CD4-positive, alpha-beta T cell treated with Interleukin-1 beta for 1 hour (primary cell): ENCODE data around the gene UBAP1L.
"Not testable (repeated sequence)": the region's sequence is repeated elsewhere in the genome, so short reads cannot be mapped to it uniquely, and the experiment has no call there.

Experiments
- DNase-seq, 2 donors: peaks; one replicate each; pipeline ENCODE4 v3.0.0-alpha.2; 2020 to 2022

The UBAP1L gene

GRCh38 chr15:65099336-65099735, 15.7 kb downstream of the UBAP1L start:
- no peak for DNase-seq

- DNase-seq: no peak
Observed at GRCh38 chr15:65097651-65098263, 17.2 kb downstream of the UBAP1L start.

DNA sequence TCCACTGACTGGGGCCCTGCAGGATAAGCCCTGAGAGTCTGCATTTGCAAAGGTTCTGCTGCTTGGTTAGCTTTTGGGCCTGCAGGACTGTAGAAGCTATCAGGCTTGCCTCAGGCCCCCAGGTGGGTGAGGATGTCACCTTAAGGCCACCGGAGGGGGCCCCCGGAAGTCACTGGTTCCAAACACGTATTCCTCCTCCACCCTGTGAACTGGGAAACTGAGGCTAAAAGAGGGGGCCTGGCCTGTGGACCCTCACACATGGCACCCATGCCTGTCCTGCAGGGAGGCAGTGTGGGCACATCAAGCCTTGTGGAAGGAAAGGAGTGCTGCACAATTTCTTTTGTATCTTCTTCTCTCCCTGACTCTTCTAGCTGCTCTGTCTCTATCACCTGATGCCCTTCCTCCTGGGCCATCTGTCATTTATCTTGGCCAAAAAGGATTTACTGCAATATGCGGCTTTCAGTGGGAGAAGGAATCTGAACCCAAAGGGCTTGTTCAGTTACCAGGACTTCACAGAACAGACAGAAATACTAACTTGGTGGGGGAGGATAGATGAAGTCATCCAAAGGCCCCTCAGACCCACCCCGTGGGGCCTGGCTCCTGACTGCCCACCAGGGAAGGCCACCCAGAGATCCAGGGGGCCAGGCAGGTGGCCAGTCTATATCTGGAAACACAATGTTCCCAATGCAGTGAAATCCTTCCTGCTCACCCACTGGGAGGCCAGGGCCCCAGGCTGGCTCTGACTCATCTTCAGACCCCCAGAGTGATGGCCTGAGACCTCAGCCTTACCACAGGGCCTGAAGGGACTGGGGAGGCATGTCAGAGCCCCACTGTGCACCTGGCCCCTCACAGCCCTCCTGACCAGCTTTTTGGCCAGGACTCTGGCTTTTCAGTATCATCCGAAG, 18.3 kb downstream of the UBAP1L start:
- DNase-seq: no peak

DNA sequence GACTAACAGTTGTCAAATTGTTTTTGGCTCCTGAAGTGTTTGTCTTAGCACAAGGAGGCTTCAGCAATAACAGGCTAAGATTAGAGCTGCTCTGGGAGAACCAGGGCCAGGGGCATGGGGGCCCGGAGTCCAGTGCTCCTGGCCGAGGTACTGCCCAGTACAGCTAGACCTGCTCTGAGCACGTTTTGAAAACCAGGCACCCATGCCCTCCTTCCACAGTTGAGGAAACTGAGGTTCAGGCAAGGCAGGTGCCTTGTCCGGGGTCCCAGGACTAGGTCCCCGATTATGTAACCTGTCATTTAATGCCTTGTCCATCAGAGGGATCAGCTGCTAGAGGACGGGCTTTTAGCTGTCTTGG, 19.3 kb downstream of the UBAP1L start:
- no peak for DNase-seq

DNA sequence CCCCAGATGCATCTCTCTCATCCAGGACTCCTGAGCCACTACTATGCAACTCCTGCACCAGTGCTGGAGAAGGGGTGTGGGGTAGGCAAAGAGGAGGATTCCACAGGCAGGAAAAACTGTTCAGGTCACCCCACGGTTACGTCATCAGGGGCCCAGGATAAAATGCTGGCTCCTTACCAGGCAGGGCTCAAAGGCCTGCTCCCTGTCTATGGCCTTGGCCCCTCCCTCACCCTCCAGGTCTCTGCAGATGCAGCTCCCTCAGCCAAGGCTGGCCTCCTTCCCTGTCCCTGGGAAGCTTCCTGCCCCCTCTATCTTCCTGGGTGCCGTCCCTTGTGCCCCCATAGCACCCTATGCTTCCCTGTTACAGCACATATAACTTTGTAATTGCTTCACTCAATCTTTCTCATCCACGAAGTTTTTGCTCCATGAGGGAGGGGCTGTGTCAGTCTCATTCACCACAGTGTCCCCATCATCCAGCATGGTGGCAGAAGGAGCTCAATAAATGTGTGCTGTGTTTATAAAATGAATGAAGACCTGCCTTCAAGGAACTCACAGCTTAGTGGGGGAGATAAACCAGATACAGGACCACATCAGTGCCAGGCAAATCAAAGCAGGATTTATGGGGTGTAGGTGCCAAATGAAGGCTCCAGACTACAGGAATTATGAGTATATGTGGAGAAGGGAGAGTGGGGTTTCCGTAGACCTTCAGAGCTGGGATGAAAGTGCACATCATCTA, 19.8 kb downstream of the UBAP1L start:
- no peak for DNase-seq

DNA sequence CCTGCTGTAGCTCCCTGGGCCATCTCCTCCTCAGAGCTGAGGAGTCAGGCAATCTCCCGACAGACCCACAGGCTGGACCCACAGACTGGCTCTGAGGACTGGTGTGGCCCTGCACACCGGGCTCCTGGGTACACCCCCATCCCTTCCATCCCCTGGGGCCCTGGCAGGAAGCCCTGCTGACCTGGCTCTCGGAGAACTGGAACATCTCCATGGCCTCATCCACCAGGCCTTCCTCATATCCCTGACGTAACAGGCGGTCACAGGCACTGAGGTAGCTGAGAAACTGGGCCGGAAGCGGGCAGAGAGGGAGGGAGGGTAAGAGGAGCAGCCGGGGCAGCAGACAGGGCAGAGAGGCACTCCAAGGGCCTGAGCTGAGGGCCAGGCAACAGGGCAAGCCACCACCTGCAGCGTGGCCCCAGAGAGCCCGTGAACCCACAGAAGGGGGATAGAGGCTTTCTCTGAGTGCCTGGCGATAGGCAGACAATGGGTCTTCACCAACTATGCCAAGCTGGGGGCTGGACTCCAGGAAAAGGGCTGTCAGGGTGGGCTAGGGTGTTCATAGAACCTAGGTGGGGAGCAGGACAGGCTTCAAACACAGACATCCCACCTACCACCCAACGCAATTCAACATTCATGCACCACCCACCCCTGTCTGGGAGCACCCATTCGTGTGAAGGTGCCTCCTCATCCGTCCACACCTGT, 20.6 kb downstream of the UBAP1L start:
- DNase-seq: no peak

DNA sequence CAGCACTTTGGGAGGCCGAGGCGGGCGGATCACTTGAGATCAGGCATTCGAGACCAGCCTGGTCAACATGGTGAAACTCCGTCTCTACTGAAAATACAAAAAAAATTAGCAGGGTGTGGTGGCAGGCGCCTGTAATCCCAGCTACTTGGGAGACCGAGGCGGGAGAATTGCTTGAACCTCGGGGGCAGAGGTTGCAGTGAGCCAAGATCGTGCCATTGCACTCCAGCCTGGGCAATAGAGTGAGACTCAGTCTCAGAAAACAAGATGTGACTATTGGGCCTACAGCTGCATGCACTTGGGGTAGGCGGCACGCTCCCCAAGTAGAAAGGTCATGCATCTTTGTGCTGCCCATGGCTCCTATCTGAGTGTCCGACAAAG, 21.2 kb downstream of the UBAP1L start:
- not testable (repeated sequence) for DNase-seq

- no peak for DNase-seq
Observed at GRCh38 chr15:65092911-65093792, 21.8 kb downstream of the UBAP1L start.

GRCh38 chr15:65091946-65092770, 22.8 kb downstream of the UBAP1L start:
- no peak for DNase-seq

- DNase-seq: no peak
Observed at GRCh38 chr15:65089206-65089824, 25.7 kb downstream of the UBAP1L start.

DNA sequence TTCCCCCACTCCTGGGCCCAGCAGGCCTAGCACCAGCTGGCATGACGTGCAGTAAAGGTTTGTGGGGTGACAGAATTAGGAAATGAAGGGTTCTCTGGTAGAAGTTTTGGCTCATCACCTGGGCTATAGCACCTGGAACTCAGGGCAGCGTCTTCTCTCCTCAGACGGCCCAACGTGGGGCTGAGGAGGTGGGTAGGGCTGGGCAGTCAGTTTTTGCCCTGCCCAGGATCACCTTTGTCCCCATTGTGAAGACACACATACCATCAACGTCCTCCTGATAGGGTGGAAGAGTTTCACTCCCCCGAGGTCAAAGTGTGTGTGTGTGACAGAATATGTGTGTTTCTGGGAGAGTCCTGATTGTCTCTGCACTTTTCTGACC, 26.4 kb downstream of the UBAP1L start:
- DNase-seq: no peak

DNA sequence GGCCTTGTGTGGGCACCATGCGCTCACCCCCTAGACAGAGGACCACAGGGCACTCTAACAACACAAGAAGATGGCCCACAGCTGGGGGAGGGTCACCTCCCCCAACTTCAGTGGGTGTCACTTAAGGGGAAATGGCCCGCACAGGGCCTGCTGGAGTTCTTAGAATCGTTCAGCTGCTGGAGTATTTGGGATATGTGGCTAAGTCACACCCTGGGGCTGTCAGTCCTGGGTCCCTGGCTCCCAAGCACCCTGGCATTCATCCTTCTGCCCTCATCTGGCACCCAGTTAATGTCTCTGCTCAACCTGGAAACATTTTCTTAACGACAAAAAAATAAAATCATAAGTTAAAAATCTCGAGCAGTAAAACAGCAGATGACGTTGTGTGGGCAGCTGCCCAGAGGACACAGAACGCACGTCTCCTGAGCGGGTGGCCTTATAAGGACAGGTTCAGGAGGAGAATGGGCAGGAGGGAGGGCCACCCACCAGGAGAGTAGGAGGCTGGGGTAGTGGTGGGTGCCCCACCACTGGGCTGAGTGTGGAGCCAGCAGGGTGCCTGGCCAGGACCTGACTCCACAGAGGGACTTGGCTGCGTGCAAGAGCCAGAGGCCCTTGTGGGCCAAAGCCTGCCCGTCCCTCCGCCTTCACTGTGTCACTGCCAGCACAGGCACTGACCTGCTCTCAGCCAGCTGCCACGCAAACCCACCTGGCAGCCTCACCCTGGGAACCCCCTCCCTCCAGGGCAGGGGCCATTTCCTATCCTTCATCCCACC, 26.9 kb downstream of the UBAP1L start:
- no peak for DNase-seq

GRCh38 chr15:65087411-65087810, 27.6 kb downstream of the UBAP1L start:
- no peak for DNase-seq

GRCh38 chr15:65086680-65087111, 28.3 kb downstream of the UBAP1L start:
- DNase-seq: no peak

DNA sequence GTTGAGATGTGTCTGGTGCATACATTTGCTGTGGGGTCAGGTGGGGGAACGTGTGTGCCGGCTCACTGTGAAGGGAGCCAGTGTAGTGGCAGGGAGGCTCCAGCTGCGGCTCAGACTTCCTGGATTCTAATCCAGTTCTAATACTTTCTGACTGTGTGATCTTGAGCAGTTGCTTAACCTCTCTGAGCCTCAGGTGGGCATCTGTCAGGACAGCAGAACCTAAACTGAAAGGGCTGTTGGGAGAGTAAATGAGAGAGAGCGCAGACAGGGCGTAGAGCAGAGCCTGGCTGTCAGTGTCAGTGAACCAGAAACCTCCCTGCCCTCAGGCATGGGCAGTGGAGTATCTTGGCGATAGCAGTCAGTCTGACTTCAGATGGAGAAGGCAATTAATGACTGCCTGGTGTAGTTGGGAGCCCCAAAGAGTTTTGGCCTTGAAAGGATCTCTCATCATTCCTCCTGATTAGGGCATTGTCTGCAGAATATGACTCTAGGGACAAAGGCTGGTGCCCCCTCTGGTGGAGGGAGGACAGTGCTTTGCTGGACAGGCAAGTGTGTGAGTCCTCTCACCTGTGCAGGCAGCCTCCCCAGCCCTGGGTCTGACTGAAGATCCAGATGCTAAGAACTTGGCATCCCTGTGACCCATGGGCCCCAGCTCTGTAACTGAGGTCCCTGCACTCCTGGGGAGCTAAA, 28.9 kb downstream of the UBAP1L start:
- DNase-seq: no peak

DNA sequence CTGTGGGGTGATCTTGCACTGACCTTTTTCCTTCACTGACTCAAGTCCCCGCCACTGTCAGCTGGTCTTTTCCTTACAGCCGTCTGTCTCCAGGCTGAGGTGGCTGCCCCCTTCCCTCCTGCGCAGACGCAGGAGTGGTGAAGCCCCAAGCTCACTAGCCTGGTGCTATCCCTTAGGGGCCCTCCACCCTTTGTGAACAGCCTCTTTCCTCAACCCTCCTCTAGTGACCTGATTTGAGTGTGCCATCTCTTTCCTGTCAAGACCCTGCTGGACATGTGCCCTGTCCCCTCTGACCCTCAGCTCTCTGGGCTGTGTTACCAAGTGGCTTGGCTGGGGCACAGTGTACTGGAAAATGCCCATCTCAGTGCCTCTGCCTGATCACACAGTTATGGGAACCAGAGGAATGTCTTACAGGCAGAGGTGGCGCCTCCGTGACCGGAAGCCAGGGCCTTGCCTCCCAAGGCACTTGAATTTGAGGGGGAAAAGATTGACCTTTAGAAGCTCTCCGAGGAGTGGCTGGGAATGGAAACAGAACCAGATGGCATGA, 29.7 kb downstream of the UBAP1L start:
- DNase-seq: no peak

- no peak for DNase-seq
Observed at GRCh38 chr15:65084500-65085206, 30.3 kb downstream of the UBAP1L start.

DNA sequence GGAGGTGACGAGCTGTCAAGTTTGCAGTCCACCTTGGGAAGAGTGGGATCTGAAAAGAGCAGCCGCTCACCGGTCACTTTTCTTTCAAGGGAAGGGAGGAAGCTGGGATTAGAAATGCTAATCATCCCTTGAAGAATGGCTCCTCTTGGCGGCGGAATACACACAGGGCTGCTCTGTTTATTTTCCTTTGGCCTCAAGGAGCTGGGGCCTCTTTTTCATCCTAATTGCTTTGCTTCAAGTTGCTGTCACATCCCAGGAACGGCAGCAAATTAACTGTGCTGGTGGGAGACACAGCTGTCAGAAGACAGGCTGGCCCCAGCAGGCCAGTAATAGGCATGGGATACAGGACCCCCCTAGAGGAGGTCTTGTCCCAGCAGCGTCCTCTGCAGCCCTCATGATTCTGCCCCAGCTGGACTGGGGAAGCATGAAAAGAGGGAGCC, 31.7 kb downstream of the UBAP1L start:
- no peak for DNase-seq
